ENCODE results near the gene KLRF2. TPM values are rescaled to one million over a fixed set of nuclear protein-coding genes. Genes with fewer than 3 reads are reported as not detected.

The KLRF2 gene
- polyA plus RNA-seq, 1 of the 3 experiments (the other 2 are of a cell fraction), result not detected

- no peaks in the 10 kb centered on the region for H3K9me2 ChIP-seq
- no peaks in the 10 kb centered on the region for H3K4me1 ChIP-seq (ENCODE audit: control insufficient read depth in 1 of 2, insufficient read depth in 2 of 2, low read depth in 1 of 2, low read length in 1 of 2)
- H3K9me3 ChIP-seq, result no peaks in the 10 kb centered on the region
- POLR2A ChIA-PET, result no interaction called here
- H3K9ac ChIP-seq, result no peak overlapping the region
- no peaks in the 10 kb centered on the region for H3K79me2 ChIP-seq (ENCODE audit: insufficient read depth)
- 6% methylated on average over 3 of the region's 3 CpGs for WGBS (ENCODE audit: low lambda C conversion rate)
- H2AFZ ChIP-seq (ENCODE audit: low read depth), result no peak overlapping the region
- no peak for TF ChIP-seq YY1 (IDR thresholded peaks at IDR 0.05; ENCODE audit: low read depth)
- TF ChIP-seq ZBTB33 (IDR thresholded peaks at IDR 0.05; ENCODE audit: borderline replicate concordance, low read depth), result no peak
- no peak for TF ChIP-seq IRF3 (IDR thresholded peaks at IDR 0.05; ENCODE audit: low read depth, low read length)
- no peak for TF ChIP-seq USF1 (IDR thresholded peaks at IDR 0.05; ENCODE audit: borderline replicate concordance, low read depth)
- TF ChIP-seq RXRA (IDR thresholded peaks at IDR 0.05; ENCODE audit: borderline replicate concordance, low read depth), result no peak
- no peak for TF ChIP-seq FOXJ3 (CRISPR knock-in tag; IDR thresholded peaks at IDR 0.05)
- no peak for TF ChIP-seq SMC3 (IDR thresholded peaks at IDR 0.05; ENCODE audit: low read depth, low read length)
- no peak for TF ChIP-seq RCOR1 (IDR thresholded peaks at IDR 0.05; ENCODE audit: low read length)
- no peak for TF ChIP-seq GABPA (IDR thresholded peaks at IDR 0.05; ENCODE audit: low read depth)
- no peak for TF ChIP-seq POLR2AphosphoS5 (IDR thresholded peaks at IDR 0.05; ENCODE audit: low read depth, low read length)
- TF ChIP-seq EP300 (IDR thresholded peaks at IDR 0.05; ENCODE audit: borderline replicate concordance in 1 of 2, low read depth in 1 of 2, low read length in 1 of 2), result no peak
- no peak for TF ChIP-seq TCF12 (IDR thresholded peaks at IDR 0.05)
- no peak for TF ChIP-seq USF2 (IDR thresholded peaks at IDR 0.05; ENCODE audit: borderline replicate concordance, low read depth, low read length)
- no peak for TF ChIP-seq NRF1 (IDR thresholded peaks at IDR 0.05; ENCODE audit: low read depth, low read length)
- TF ChIP-seq SIN3A (IDR thresholded peaks at IDR 0.05; ENCODE audit: borderline replicate concordance, low read depth, low read length), result no peak
- TF ChIP-seq REST (IDR thresholded peaks at IDR 0.05; ENCODE audit: low read depth, low read length), result no peak
- no peaks in the 10 kb centered on the region for H3K27me3 ChIP-seq (ENCODE audit: insufficient read depth)
- H3K4me3 ChIP-seq (ENCODE audit: low read depth in 2 of 2, low read length in 1 of 2), result no peak overlapping the region
- H3K36me3 ChIP-seq (replicated peaks in 1 of 2; ENCODE audit: control insufficient read depth in 1 of 2, insufficient read depth in 2 of 2, low read length in 1 of 2), result no peaks in the 10 kb centered on the region
- no peaks in the 10 kb centered on the region for H3F3A ChIP-seq (replicated peaks; ENCODE audit: insufficient read depth)
- H3K4me2 ChIP-seq, result no peak overlapping the region
- no peak for DNase-seq
- CTCF ChIA-PET, result interaction anchor here (1.4 kb wide), 1 partner anchor 16 kb away, joined by 3 read pairs; no protein-coding TSS in a partner anchor
- no peak overlapping the region for H3K27ac ChIP-seq (ENCODE audit: low read depth in 2 of 2, low read length in 1 of 2)
- no peaks in the 10 kb centered on the region for H4K20me1 ChIP-seq (ENCODE audit: insufficient read depth)
Measured at GRCh38 chr12:9856894-9857293, 24.4 kb upstream of the KLRF2 start.

Data from SK-N-SH (cell line).